CD4-positive, alpha-beta T cell treated with Interleukin-1 beta for 1 hour (primary cell): ENCODE results near the gene CALD1.

Experiments used
- DNase-seq, 2 donors: peaks; one replicate each; pipeline ENCODE4 v3.0.0-alpha.2; 2020 to 2022

The CALD1 gene

DNA sequence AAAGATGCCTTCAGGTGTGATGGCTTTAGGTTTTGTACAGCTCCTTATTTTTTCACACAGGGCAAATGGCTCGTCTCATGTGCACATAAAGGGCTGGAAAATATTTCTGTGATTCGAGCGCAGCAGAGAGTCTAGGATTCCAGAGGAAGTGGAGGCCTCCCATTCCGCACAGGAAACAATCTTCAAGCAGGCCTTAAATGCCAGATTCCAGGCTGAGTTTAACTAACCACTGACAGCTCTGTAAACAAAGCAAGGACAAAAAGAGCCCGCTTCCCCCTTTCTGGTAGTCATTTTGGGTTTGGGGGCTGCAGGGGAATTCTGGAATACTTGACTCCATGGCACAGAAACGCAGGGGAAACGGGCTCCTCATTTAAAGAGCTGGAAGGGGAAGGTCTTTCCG, 87.2 kb downstream of the CALD1 start:
- no peak for DNase-seq

- DNase-seq: no peak
These were observed 90.7 kb downstream of the CALD1 start for GRCh38 chr7:134870156-134870555.

GRCh38 chr7:134870781-134871180, 91.3 kb downstream of the CALD1 start:
- no peak for DNase-seq

DNA sequence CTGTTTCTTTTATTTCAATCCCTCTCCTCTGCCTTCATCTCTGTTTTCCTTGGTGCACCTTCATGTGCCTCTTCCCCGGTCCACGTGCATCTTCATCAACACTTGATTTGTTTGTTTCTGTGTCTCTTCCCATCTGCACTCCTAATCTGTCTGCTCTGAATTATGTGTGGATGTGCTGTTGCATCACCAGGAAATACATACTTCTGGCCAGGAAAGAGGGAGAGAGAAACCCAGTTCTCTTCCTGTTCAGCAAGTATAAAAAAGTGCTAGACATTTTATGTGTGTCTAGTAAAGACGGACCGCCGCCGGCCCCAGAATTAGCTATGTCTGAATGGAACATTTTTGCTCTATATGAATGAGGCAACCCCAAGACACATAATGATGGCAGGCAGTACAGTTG, 93.8 kb downstream of the CALD1 start:
- no peak for DNase-seq

- DNase-seq: no peak
These were observed 95.0 kb downstream of the CALD1 start for GRCh38 chr7:134874407-134874806.

DNA sequence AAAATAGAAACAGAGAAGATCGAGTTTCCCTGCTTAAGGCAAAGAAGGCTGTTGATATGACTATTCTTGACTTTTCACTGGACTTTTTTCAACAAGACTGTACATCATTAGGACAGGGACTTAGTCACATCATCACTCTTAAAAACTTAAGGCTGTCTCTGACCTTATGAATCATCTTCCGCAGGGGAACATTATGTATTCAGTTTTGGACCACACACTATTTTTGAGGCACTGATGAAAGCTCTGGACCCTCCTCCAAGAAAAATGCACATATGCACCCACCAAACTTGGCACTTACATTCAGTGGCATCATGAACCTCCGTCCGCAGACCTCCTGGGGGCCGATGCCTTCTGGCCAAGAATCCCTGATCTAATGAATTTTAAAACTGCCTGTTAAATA, 96.4 kb downstream of the CALD1 start:
- DNase-seq: no peak

- DNase-seq: no peak
These were observed 99.4 kb downstream of the CALD1 start for GRCh38 chr7:134878746-134879357.

DNA sequence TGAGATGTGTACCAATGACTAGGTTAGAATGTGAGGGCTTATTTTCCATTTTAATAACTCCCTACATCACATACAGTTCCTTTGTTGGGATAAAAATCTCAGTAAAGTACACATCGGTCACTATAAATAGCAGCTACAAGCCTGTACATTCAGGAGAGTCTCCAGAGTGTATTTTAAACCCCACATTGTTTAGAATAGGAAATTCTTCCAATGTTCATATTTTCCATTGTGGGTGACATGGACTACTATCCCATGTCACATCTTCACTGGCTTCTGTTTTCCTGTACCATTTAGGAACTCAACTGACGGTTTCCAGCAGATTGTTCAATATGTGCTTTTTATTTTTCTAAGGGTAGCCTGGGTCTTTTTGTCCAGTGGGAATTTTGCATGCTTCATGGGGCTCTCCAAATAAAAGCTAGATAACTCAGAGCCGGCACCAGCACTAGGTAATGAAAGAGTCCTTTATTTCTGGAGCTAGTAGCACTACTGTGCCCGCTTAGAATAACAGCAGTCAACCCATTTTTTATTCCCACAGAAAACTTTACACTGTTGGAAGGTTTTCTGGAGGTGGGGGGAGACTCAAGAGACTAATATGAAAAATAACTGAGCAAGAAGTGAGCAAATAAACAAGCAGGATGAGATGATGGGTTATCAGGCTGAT, 100.5 kb downstream of the CALD1 start:
- no peak for DNase-seq

DNA sequence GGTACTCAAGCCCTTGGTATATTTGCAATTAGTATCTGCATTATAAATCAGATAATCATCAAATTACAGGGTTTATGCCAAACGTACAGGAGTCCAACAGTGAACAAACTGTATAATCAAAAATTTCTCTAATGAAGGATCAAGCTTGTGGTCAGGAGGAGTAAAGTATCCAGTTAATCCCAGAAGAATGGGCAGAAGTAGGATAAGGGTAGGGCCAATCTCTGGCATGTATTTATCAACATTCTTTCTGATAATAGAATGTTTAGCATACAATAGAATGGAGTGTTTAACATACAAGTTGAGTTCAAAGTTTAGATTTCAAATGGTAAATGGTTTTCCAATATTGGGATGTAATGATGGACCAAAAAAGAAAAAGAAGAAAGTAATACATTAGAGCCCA, 103.0 kb downstream of the CALD1 start:
- DNase-seq: no peak

GRCh38 chr7:134885967-134886352, 106.5 kb downstream of the CALD1 start:
- no peak for DNase-seq

GRCh38 chr7:134886353-134887057, 107.1 kb downstream of the CALD1 start:
- no peak for DNase-seq

- no peak for DNase-seq
These were observed 108.1 kb downstream of the CALD1 start for GRCh38 chr7:134887523-134887922.

GRCh38 chr7:134888141-134888740, 108.8 kb downstream of the CALD1 start:
- DNase-seq: no peak

- no peak for DNase-seq
These were observed 111.1 kb downstream of the CALD1 start for GRCh38 chr7:134890246-134891240.

GRCh38 chr7:134891262-134891695, 111.8 kb downstream of the CALD1 start:
- no peak for DNase-seq

- no peak for DNase-seq
These were observed 112.6 kb downstream of the CALD1 start for GRCh38 chr7:134891696-134892678.

DNA sequence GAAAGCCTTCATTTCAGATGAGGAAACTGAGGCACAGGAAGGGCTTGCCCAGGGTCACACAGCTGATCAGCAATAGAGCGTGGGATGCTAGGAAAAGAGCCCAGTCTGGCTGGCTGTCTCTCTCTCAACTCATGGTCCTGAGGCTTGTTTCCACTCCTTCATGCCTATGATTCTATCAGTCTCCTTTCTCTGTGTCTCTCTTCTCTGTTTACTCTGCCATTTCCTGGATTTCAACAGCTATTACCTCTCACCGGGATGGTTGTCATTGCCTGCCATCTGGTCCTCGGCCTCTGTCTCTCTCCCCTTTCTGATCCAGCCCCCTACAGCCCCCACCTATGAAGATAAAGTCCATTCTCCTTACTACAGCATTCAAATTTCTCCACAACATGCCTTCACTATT, 113.5 kb downstream of the CALD1 start:
- DNase-seq: no peak

DNA sequence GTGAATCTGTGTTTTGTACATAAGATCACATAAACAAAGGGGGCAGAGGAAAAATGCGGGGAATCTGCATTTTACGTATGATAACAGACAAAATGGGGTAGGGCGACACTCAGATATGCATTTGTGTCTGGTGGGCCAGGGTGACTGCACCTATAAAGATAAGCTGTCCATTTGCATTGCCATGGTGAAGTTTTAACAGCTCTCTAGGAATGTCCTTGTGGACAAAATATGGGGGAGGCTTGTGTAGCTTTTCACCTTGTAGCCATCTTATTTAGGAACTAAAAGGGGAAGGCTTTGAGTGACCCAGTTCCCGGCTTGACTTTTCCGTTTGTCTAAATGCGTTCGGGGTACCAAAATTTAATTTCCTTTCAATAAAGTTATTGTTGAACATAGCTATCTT, 114.5 kb downstream of the CALD1 start:
- no peak for DNase-seq

GRCh38 chr7:134894928-134895327, 115.5 kb downstream of the CALD1 start:
- no peak for DNase-seq

- DNase-seq: no peak
These were observed 116.6 kb downstream of the CALD1 start for GRCh38 chr7:134896073-134896472.

DNA sequence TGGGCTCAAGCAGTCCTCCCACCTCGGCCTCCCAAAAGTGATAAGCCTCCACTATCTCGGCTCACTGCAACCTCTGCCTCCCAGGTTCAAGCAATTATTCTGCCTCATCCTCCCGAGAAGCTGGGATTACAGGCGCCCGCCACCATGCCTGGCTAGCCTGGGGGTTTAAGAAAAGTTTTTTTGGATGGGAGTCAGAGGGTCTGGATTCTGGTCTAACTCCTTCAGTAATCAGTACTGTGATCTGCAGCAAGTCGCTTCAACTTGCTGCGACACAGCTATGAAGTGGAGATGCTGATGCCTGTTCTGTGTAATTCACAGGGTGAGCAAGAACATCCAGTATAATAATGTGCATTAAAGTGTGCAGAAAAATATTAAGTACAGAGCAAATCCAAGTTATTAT, 118.5 kb downstream of the CALD1 start:
- no peak for DNase-seq
